ENCODE data around the gene LRP10. TPM values are rescaled to one million over a fixed set of nuclear protein-coding genes. Genes with fewer than 3 reads are reported as not detected.
"Not testable (repeated sequence)": the region's sequence is repeated elsewhere in the genome, so short reads cannot be mapped to it uniquely, and the experiment has no call there.

LRP10 gene
- total and polyA plus RNA-seq, 2 experiments from 2014 or later, result 161 to 202 TPM

- H2AFZ ChIP-seq, result peak overlapping the region; percentile 99
- H3K79me2 ChIP-seq (ENCODE audit: insufficient read depth), result no peaks in the 10 kb centered on the region
- in situ Hi-C loops (cut with MboI), result loop anchor here (10.0 kb wide), 1 partner anchor 288 kb away; no protein-coding TSS in a partner anchor
- H3K9me3 ChIP-seq (ENCODE audit: low read depth), result no peaks in the 10 kb centered on the region
- peaks cover 38% of the 10 kb centered on the region for H3F3A ChIP-seq (ENCODE audit: insufficient read depth)
- peak overlapping the region; percentile 100 for H3K27ac ChIP-seq
- DNase-seq, result peak; percentile 86
- H3K9me2 ChIP-seq (ENCODE audit: insufficient read depth), result no peaks in the 10 kb centered on the region
- no peak for TF ChIP-seq EZH2 (IDR thresholded peaks at IDR 0.05; ENCODE audit: insufficient read depth, poor library complexity, severe bottlenecking)
- no peak for TF ChIP-seq EZH2phosphoT487 (IDR thresholded peaks at IDR 0.05; ENCODE audit: insufficient read depth, low read depth)
- WGBS, 2 experiments (ENCODE audit: low coverage in 1 of 2, low lambda C conversion rate in 2 of 2, missing lambda C conversion rate in 2 of 2), result 0 to 1% methylated on average over 18 to 20 of the region's 20 CpGs
- peak overlapping the region; percentile 94 for H3K9ac ChIP-seq
- H3K4me2 ChIP-seq (ENCODE audit: unreplicated experiment), result peak overlapping the region; percentile 94
- H4K20me1 ChIP-seq (ENCODE audit: insufficient read depth), result no peaks in the 10 kb centered on the region
- no peaks in the 10 kb centered on the region for H3K27me3 ChIP-seq (replicated peaks; ENCODE audit: insufficient read depth)
- H3K4me1 ChIP-seq (ENCODE audit: insufficient read depth), result peaks cover 44% of the 10 kb centered on the region
- no peaks in the 10 kb centered on the region for H3K36me3 ChIP-seq (ENCODE audit: low read depth)
- peak overlapping the region; percentile 80 for H3K4me3 ChIP-seq
These were observed 18.4 kb upstream of the LRP10 start for GRCh38 chr14:22852940-22853767.

GRCh38 chr14:22854296-22854695 is 17.2 kb upstream of the LRP10 start:
- DNase-seq; H3K4me3 ChIP-seq; H3K36me3 ChIP-seq (ENCODE audit: low read depth); H3K9me3 ChIP-seq (ENCODE audit: low read depth); H3K27me3 ChIP-seq (replicated peaks; ENCODE audit: insufficient read depth); H4K20me1 ChIP-seq (ENCODE audit: insufficient read depth); H3K79me2 ChIP-seq (ENCODE audit: insufficient read depth); H3K9ac ChIP-seq; H3K9me2 ChIP-seq (ENCODE audit: insufficient read depth); H3K4me2 ChIP-seq (ENCODE audit: unreplicated experiment); H3K27ac ChIP-seq; H2AFZ ChIP-seq: not testable (repeated sequence)
- 95 to 98% methylated on average over 11 of the region's 11 CpGs for WGBS, 2 experiments (ENCODE audit: low coverage in 1 of 2, low lambda C conversion rate in 2 of 2, missing lambda C conversion rate in 2 of 2)
- in situ Hi-C loops (cut with MboI), result loop anchor here (10.0 kb wide), 1 partner anchor 289 kb away; no protein-coding TSS in a partner anchor
- Histone ChIP-seq H3K4me1 (ENCODE audit: insufficient read depth) (peaks cover 34% of the 10 kb centered on the region), H3F3A (ENCODE audit: insufficient read depth) (peaks cover 29% of the 10 kb centered on the region)

- Histone ChIP-seq H3K4me2 (ENCODE audit: unreplicated experiment) (no peak overlapping the region), H3K9me2 (ENCODE audit: insufficient read depth) (no peaks in the 10 kb centered on the region), H3K27ac (no peak overlapping the region), H3K9ac (no peak overlapping the region), H3K79me2 (ENCODE audit: insufficient read depth) (no peaks in the 10 kb centered on the region), H3K9me3 (ENCODE audit: low read depth) (no peaks in the 10 kb centered on the region), H3K36me3 (ENCODE audit: low read depth) (no peaks in the 10 kb centered on the region), H4K20me1 (ENCODE audit: insufficient read depth) (no peaks in the 10 kb centered on the region), H2AFZ (no peak overlapping the region), H3F3A (ENCODE audit: insufficient read depth) (peaks cover 21% of the 10 kb centered on the region), H3K27me3 (replicated peaks; ENCODE audit: insufficient read depth) (no peaks in the 10 kb centered on the region), H3K4me3 (no peak overlapping the region), H3K4me1 (ENCODE audit: insufficient read depth) (peaks cover 25% of the 10 kb centered on the region)
- DNase-seq, result no peak
- in situ Hi-C loops (cut with MboI), result loop anchor here (10.0 kb wide), 1 partner anchor 290 kb away; no protein-coding TSS in a partner anchor
- 85 to 87% methylated on average over 8 of the region's 8 CpGs for WGBS, 2 experiments (ENCODE audit: low coverage in 1 of 2, low lambda C conversion rate in 2 of 2, missing lambda C conversion rate in 2 of 2)
- TF ChIP-seq EZH2phosphoT487 (IDR thresholded peaks at IDR 0.05; ENCODE audit: insufficient read depth, low read depth), result no peak
- TF ChIP-seq EZH2 (IDR thresholded peaks at IDR 0.05; ENCODE audit: insufficient read depth, poor library complexity, severe bottlenecking), result no peak
These were observed 16.4 kb upstream of the LRP10 start for GRCh38 chr14:22854963-22855724.

GRCh38 chr14:22856428-22856827 is 15.1 kb upstream of the LRP10 start:
- no peak overlapping the region for H3K4me2 ChIP-seq (ENCODE audit: unreplicated experiment)
- H3K79me2 ChIP-seq (ENCODE audit: insufficient read depth), result no peaks in the 10 kb centered on the region
- no peak for DNase-seq
- H3K36me3 ChIP-seq (ENCODE audit: low read depth), result no peaks in the 10 kb centered on the region
- no peaks in the 10 kb centered on the region for H3K9me3 ChIP-seq (ENCODE audit: low read depth)
- no peaks in the 10 kb centered on the region for H3K9me2 ChIP-seq (ENCODE audit: insufficient read depth)
- peaks cover 14% of the 10 kb centered on the region for H3F3A ChIP-seq (ENCODE audit: insufficient read depth)
- no peaks in the 10 kb centered on the region for H4K20me1 ChIP-seq (ENCODE audit: insufficient read depth)
- no peak overlapping the region for H3K4me3 ChIP-seq
- no peak overlapping the region for H2AFZ ChIP-seq
- TF ChIP-seq EZH2 (IDR thresholded peaks at IDR 0.05; ENCODE audit: insufficient read depth, poor library complexity, severe bottlenecking) (no peak), EZH2phosphoT487 (IDR thresholded peaks at IDR 0.05; ENCODE audit: insufficient read depth, low read depth) (no peak)
- H3K9ac ChIP-seq, result no peak overlapping the region
- H3K4me1 ChIP-seq (ENCODE audit: insufficient read depth), result peaks cover 15% of the 10 kb centered on the region
- WGBS, 2 experiments (ENCODE audit: low coverage in 1 of 2, low lambda C conversion rate in 2 of 2, missing lambda C conversion rate in 2 of 2), result 99 to 100% methylated on average over 5 of the region's 5 CpGs
- H3K27ac ChIP-seq, result no peak overlapping the region
- in situ Hi-C loops (cut with MboI), result loop anchor here (10.0 kb wide), 1 partner anchor 292 kb away; no protein-coding TSS in a partner anchor
- H3K27me3 ChIP-seq (replicated peaks; ENCODE audit: insufficient read depth), result no peaks in the 10 kb centered on the region

GRCh38 chr14:22860377-22860776 is 11.2 kb upstream of the LRP10 start:
- H4K20me1 ChIP-seq (ENCODE audit: insufficient read depth); DNase-seq; H3K27ac ChIP-seq; H3K27me3 ChIP-seq (replicated peaks; ENCODE audit: insufficient read depth); H3K9me2 ChIP-seq (ENCODE audit: insufficient read depth); H3K9me3 ChIP-seq (ENCODE audit: low read depth); H3K4me3 ChIP-seq; H3K79me2 ChIP-seq (ENCODE audit: insufficient read depth); H3F3A ChIP-seq (ENCODE audit: insufficient read depth); H3K9ac ChIP-seq; H2AFZ ChIP-seq; H3K4me2 ChIP-seq (ENCODE audit: unreplicated experiment); H3K36me3 ChIP-seq (ENCODE audit: low read depth); in situ Hi-C loops (cut with MboI); H3K4me1 ChIP-seq (ENCODE audit: insufficient read depth): not testable (repeated sequence)
- WGBS, 2 experiments (ENCODE audit: low coverage in 1 of 2, low lambda C conversion rate in 2 of 2, missing lambda C conversion rate in 2 of 2), result 26 to 27% methylated on average over 3 of the region's 3 CpGs
